ENCODE results near the gene ADCYAP1R1.

ADCYAP1R1 gene

GRCh38 chr7:31051598-31052486, at the start of gene ADCYAP1R1:
ADCYAP1R1 (plus strand) TSS chr7:31052308; CDS start chr7:31063265, 10,957 bp downstream.
- no peak for DNase-seq

GRCh38 chr7:31003097-31003496, 49.0 kb upstream of the ADCYAP1R1 start:
- no peak for DNase-seq

GRCh38 chr7:31003721-31004120, 48.4 kb upstream of the ADCYAP1R1 start:
- DNase-seq, result no peak

- DNase-seq, result no peak
Measured at GRCh38 chr7:31004393-31004792, 47.7 kb upstream of the ADCYAP1R1 start.

GRCh38 chr7:31006857-31007256, 45.3 kb upstream of the ADCYAP1R1 start:
- DNase-seq, result no peak

GRCh38 chr7:31007634-31008033, 44.5 kb upstream of the ADCYAP1R1 start:
- no peak for DNase-seq

GRCh38 chr7:31014826-31015225, 37.3 kb upstream of the ADCYAP1R1 start:
- DNase-seq, result no peak

GRCh38 chr7:31017032-31017675, 35.0 kb upstream of the ADCYAP1R1 start:
- no peak for DNase-seq

- DNase-seq, result no peak
Measured at GRCh38 chr7:31017721-31018120, 34.4 kb upstream of the ADCYAP1R1 start.

- DNase-seq, result no peak
Measured at GRCh38 chr7:31019509-31019908, 32.6 kb upstream of the ADCYAP1R1 start.

GRCh38 chr7:31020161-31020560, 31.9 kb upstream of the ADCYAP1R1 start:
- DNase-seq, result no peak

GRCh38 chr7:31020652-31021051, 31.5 kb upstream of the ADCYAP1R1 start:
- DNase-seq, result no peak

- DNase-seq, result no peak
Measured at GRCh38 chr7:31022117-31022516, 30.0 kb upstream of the ADCYAP1R1 start.

- no peak for DNase-seq
Measured at GRCh38 chr7:31022726-31023125, 29.4 kb upstream of the ADCYAP1R1 start.

- DNase-seq, result no peak
Measured at GRCh38 chr7:31023877-31024276, 28.2 kb upstream of the ADCYAP1R1 start.

GRCh38 chr7:31027161-31027965, 24.7 kb upstream of the ADCYAP1R1 start:
- DNase-seq, result no peak

GRCh38 chr7:31028006-31028405, 24.1 kb upstream of the ADCYAP1R1 start:
- DNase-seq, result no peak

- no peak for DNase-seq
Measured at GRCh38 chr7:31028417-31028992, 23.6 kb upstream of the ADCYAP1R1 start.

- DNase-seq, result no peak
Measured at GRCh38 chr7:31029251-31030042, 22.7 kb upstream of the ADCYAP1R1 start.

GRCh38 chr7:31033674-31034300, 18.3 kb upstream of the ADCYAP1R1 start:
- DNase-seq, result no peak

GRCh38 chr7:31036924-31037323, 15.2 kb upstream of the ADCYAP1R1 start:
- no peak for DNase-seq

GRCh38 chr7:31043051-31043471, 9.0 kb upstream of the ADCYAP1R1 start:
- no peak for DNase-seq
